HG02623 (cell line): Measurements from ENCODE around the gene TCERG1L.
"Not testable (repeated sequence)": the region's sequence is repeated elsewhere in the genome, so short reads cannot be mapped to it uniquely, and the experiment has no call there.

Source experiments
- ATAC-seq: cut with Tn5 transposase; IDR thresholded peaks from one replicate; pipeline ENCODE4 v1.9.1; 2021; ENCODE audit warnings: moderate library complexity; ENCODE audit not compliant: unreplicated experiment

The TCERG1L gene

DNA sequence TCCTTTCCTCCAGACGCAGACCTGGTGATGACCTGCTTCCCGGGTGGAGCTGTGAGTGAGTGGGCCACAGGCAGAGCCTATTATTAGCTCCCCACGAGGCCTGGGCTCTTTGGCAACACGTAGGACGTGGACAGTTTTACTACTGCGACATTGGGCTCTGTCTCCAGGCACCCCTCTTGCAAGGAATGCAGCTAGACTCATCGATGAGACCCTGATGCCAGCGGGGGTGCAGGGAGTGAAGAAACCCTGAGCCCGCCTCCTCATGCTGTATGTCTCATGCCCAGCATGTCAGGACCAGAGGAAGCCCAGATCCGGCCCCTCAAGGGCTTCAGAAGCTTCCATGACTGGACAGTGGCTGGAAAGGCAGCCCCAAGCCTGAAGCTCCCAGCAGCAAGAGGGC lies 161.9 kb downstream of the TCERG1L start:
- no peak for ATAC-seq

DNA sequence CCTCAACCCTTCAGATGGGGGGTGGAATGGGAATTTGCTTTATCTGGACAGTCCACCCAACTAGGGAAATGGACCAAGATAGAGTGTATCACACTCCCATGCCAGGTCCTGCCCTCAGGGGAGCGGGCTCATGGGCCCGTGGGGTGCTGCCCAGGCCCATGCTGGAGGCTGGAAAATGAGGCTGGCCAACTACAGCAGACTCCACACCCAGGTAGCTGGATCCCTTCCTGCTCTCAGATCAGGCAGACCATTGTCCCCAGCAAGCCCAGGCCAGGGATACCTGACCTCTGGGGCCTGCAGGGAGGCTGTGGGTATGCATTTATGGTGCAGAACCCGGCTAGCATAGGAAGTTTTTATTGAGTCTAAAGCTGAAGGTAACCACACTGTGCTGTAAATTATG lies 162.4 kb downstream of the TCERG1L start:
- ATAC-seq = no peak

DNA sequence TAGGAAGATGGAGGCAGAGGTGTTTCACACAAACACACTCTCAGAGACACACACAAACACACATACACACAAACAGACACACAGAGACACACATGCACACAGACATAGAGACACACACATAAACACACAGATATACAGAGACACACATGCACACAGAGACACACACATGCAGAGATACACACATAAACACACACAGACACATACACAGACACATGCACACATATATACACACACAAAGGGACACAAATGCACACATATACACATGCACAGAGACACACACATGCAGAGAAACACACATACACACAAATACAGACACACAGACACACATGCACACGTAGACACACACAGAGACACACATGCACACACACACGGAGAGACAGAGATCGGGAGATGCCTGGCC lies 163.3 kb downstream of the TCERG1L start:
- ATAC-seq = no peak

- no peak for ATAC-seq
Observed at GRCh38 chr10:131147301-131147975, 164.1 kb downstream of the TCERG1L start.

GRCh38 chr10:131146790-131147189 lies 164.7 kb downstream of the TCERG1L start:
- ATAC-seq = no peak

GRCh38 chr10:131145756-131146155 lies 165.8 kb downstream of the TCERG1L start:
- no peak for ATAC-seq

- no peak for ATAC-seq
Observed at GRCh38 chr10:131144711-131145375, 166.7 kb downstream of the TCERG1L start.

DNA sequence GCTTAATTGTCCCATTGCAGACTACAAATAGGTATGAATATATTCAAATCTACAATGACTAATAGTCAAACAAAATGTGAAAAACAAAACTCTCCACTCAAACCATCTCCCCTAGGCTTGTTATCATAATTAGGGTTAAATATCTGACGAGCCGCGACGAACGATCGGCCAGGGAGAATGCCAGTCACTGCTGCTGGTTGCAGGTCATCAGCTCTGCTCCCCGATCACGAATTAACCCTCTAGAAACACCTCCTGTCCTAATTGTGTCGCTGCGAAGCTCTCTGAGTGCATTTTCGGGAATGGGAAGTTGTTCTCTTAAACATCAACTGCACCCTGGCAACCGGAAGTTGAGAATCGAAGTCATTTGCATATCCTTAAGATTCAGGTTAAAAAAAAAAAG lies 167.3 kb downstream of the TCERG1L start:
- ATAC-seq = no peak

DNA sequence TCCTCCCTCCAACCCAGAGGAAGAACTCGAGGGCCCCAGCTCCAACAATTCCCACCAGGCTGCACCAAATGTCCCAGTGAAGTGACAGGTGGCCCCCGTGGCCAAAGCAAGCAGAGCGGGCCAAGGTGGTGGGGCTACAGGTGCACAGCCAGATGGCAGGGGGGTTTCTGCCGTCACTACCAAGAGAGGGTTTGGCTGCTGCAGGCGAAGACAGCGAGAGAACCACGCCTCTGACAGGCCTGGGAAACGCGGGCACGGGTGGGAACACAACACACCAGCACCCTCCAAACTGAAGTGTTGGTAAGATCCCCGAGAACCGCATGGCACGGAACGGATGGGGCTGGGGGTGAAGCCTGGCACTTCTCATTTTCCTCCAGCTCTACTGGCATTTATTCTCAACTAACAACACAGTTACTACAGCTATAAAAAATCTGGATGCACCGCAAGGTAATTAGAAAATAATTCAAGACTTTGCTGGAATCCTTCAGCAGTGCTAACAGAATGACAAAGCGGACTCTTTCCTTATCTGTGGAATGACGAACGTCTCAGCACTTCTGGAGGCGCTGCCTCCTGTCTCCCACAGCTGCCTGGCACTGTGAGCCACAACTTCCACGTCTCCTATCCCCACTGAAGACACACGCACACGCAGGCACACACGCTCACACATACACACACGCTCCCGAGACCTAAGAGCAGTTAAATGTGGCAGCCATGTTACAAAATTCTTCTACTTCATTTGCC lies 167.9 kb downstream of the TCERG1L start:
- ATAC-seq = no peak

- ATAC-seq = no peak
Observed at GRCh38 chr10:131142517-131143380, 168.8 kb downstream of the TCERG1L start.

GRCh38 chr10:131141645-131142516 lies 169.6 kb downstream of the TCERG1L start:
- ATAC-seq = no peak

DNA sequence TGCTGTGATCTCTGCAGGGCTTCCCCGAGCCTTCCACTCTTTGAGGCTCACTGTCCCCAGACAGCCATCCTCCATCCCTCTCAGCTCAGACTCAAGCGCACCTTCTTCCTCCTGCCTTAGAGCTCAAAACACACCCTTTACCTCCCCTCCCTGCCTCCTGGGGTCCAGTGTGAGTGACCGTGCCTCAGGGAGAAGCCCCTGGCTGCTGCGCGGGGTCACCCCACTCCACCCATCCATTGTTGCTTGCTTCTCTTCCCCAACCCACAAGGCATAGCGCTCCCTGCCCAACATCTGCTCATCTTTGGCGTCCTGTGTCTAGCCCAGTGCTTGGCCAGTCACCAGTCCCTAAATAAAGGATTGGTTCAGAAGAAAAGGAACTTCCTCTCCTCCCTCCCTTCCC lies 170.3 kb downstream of the TCERG1L start:
- no peak for ATAC-seq

- ATAC-seq = no peak
Observed at GRCh38 chr10:131140606-131141005, 170.9 kb downstream of the TCERG1L start.

DNA sequence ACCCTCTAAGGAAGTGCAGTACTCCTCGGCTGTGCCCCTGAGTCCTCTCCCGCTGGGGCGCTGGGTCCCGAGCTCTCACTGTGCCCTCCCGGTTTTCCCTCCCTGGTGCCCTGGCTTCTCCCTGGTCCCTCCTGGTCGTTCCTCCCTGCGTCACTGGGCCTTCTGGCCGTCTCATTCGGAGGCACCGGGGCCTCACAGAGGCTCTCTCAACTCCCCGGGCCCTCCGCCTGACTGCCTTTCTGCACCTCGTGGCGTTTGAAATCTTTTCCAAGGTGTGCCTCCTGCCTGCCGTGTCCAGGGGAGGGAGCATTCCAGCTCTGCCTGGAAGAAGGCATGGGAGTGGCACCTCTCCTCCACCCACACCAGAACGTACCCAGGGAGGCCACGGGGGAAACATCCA lies 174.3 kb downstream of the TCERG1L start:
- no peak for ATAC-seq

GRCh38 chr10:131136336-131136735 lies 175.2 kb downstream of the TCERG1L start:
- ATAC-seq = not testable (repeated sequence)

DNA sequence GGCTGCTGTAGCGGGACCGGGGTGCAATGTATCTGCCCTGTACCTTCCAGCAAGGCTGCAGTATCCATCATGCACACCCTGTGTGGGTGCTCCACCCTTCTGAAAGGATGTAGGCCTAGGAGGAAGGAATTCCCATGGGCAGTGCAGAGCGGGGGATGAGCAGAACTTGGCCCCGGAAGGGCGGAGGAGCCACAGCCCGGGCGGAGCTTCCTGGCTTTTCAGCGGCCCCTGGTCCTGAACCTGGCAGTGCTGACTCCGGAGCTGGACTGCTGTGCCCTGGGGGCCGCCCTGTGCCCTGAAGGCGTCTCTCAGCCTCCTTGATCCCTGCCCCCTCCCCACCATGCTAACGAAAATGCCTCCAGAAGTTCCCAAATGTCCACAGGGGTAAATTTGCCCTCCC lies 175.8 kb downstream of the TCERG1L start:
- ATAC-seq = no peak

DNA sequence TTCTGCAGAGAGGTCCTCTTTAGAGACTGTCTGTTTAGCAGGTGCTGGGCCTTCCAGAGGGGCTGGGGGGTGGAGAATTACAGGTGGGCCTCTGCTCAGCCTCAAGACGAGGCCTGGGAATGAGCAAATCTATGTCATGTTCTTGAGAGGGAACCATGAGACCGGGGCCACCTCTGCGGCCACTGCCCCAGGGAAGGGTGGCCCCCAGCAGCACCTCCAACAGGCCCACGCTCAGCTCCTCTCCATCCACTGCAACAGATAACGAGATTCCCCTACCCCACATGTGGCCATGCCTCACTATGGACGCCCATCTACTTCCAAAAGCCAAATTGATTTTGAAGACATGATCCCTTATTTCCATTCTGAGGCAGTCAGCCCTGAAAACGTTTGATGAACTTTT lies 176.9 kb downstream of the TCERG1L start:
- no peak for ATAC-seq

DNA sequence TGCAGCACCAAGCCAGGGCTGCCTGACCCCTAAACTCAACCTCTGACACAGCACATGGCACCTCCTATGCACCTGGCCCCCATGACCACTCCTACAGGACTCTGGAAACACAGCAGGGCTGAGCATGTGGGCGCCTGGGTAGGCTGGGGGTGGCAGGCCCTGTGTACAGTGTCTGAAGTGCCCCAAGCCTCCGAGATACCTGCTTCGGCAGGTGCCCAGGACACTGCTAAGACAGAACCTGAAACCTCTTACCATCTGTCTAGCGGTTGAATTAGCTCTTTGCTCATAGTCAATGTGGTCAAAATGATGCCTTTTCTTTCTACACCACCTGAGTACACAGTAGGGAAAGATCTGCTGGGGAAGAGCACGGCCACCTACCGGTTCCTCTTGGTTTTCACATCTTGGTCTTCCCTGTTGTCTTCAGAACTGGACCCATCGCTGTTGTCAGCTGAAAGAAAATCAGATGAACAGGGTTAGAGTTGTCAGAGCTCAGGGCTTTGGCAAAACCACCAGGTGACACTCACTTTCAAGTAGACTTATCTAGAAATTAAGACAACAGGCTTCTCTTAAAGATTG lies 177.4 kb downstream of the TCERG1L start:
- ATAC-seq = no peak

DNA sequence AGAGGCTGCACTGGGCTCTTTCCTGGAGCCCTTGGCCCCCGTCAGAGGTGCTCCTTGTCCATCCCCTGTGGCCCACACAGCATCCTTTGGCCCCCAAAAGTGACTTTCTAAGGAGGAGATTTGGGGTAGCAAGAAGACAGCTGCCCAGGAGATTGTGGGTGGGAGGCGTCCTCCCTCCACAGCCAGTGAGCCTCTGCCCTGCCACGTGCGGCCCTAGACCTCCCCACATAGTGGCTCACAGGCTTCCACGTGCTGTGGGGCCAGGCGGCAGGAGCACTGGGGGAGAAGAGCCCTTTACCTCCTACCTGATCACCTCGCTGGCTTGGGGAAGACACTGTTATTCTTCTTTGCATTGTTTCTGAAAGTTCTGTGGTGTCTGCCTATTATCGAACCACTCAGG lies 178.8 kb downstream of the TCERG1L start:
- ATAC-seq = no peak
